ENCODE data around the gene ST6GAL1. TPM values are rescaled to one million over a fixed set of nuclear protein-coding genes. Genes with fewer than 3 reads are reported as not detected.
"Not testable (repeated sequence)": the region's sequence is repeated elsewhere in the genome, so short reads cannot be mapped to it uniquely, and the experiment has no call there.

The ST6GAL1 gene
- total RNA-seq, 4 donors from 2014 or later: 18.0 to 32.2 (median 20.9) TPM

- Histone ChIP-seq H3K27me3 (peaks cover 4% of the 10 kb centered on the region), H3K4me3 (no peak overlapping the region), H3K4me1 (no peaks in the 10 kb centered on the region), H3K36me3 (no peaks in the 10 kb centered on the region), H3K9me3 (no peaks in the 10 kb centered on the region), H3K27ac (no peak overlapping the region)
- TF ChIP-seq EP300 (IDR thresholded peaks at IDR 0.05): no peak
- ATAC-seq: no peak
- 80 to 95% methylated on average over 1 to 3 of the region's 3 CpGs for WGBS, 2 donors (ENCODE audit: low coverage in 1 of 2)
Observed at GRCh38 chr3:186988806-186989205, 58.5 kb downstream of the ST6GAL1 start.

DNA sequence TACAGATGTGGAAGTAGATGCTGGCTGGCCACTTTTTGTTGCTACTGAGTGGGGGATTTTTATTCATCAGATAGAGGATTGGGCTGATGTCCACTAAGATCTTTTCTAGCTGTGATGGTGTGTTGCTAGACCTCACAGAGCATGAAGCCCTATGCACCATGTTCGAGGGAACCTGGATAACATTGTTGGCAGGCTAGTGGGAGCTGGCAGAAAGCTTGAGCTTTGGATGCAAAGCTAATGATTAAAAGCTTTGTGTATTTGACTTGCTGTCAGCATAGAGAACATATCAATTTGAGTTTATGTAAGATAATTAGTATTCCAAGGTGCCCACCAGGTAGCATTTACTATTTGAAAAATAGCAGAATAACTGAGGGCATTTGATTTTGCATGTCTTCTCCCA, 59.1 kb downstream of the ST6GAL1 start:
- TF ChIP-seq EP300 (IDR thresholded peaks at IDR 0.05): no peak
- no peak for TF ChIP-seq POLR2A (IDR thresholded peaks at IDR 0.05)
- TF ChIP-seq, protein P1, sequence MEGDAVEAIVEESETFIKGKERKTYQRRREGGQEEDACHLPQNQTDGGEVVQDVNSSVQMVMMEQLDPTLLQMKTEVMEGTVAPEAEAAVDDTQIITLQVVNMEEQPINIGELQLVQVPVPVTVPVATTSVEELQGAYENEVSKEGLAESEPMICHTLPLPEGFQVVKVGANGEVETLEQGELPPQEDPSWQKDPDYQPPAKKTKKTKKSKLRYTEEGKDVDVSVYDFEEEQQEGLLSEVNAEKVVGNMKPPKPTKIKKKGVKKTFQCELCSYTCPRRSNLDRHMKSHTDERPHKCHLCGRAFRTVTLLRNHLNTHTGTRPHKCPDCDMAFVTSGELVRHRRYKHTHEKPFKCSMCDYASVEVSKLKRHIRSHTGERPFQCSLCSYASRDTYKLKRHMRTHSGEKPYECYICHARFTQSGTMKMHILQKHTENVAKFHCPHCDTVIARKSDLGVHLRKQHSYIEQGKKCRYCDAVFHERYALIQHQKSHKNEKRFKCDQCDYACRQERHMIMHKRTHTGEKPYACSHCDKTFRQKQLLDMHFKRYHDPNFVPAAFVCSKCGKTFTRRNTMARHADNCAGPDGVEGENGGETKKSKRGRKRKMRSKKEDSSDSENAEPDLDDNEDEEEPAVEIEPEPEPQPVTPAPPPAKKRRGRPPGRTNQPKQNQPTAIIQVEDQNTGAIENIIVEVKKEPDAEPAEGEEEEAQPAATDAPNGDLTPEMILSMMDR (IDR thresholded peaks at IDR 0.05): no peak
- no peak for TF ChIP-seq POLR2AphosphoS5 (IDR thresholded peaks at IDR 0.05)
- Histone ChIP-seq H3K36me3 (no peaks in the 10 kb centered on the region), H3K4me1 (no peaks in the 10 kb centered on the region), H3K27me3 (peaks cover 4% of the 10 kb centered on the region), H3K9me3 (no peaks in the 10 kb centered on the region), H3K4me3 (no peak overlapping the region), H3K27ac (no peak overlapping the region)
- WGBS, 2 donors (ENCODE audit: low coverage in 1 of 2): 60% methylated on average over 1 of the region's 1 CpG; no CpG with 5 or more reads in 1 of the 2 donors
- no peak for ATAC-seq

DNA sequence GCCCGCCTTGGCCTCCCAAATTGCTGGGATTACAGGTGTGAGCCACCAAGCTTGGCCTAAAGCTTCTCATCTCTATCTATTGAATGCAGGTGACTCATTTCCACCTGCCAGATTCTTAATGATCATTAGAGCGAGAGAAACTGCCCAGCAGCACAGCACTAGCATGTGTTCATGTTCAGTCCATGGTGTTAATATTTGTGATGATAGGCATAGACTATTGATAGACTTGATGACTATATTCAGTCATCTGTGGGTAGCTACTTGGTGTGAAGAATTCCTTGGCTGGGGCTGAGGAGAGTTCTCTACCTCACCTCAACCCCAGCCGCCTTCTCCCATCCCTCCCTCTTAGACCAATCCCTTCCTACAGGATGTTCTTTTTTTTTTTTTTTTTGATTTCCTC, 60.0 kb downstream of the ST6GAL1 start:
- WGBS, 2 donors (ENCODE audit: low coverage in 1 of 2): 94% methylated on average over 2 of the region's 3 CpGs; no CpG with 5 or more reads in 1 of the 2 donors
- Histone ChIP-seq H3K4me1 (no peaks in the 10 kb centered on the region), H3K27ac (no peak overlapping the region), H3K9me3 (no peaks in the 10 kb centered on the region), H3K36me3 (no peaks in the 10 kb centered on the region), H3K4me3 (no peak overlapping the region), H3K27me3 (peaks cover 4% of the 10 kb centered on the region)
- TF ChIP-seq, protein P1 (IDR thresholded peaks at IDR 0.05): no peak
- no peak for TF ChIP-seq POLR2AphosphoS5 (IDR thresholded peaks at IDR 0.05)
- no peak for TF ChIP-seq EP300 (IDR thresholded peaks at IDR 0.05)
- TF ChIP-seq POLR2A (IDR thresholded peaks at IDR 0.05): no peak
- ATAC-seq: no peak

GRCh38 chr3:186990878-186991308, 60.6 kb downstream of the ST6GAL1 start:
- H3K4me3 ChIP-seq: no peak overlapping the region
- H3K27ac ChIP-seq: no peak overlapping the region
- H3K4me1 ChIP-seq: no peaks in the 10 kb centered on the region
- H3K27me3 ChIP-seq: peaks cover 4% of the 10 kb centered on the region
- H3K36me3 ChIP-seq: no peaks in the 10 kb centered on the region
- no peak for TF ChIP-seq POLR2A (IDR thresholded peaks at IDR 0.05)
- TF ChIP-seq, protein P1 (IDR thresholded peaks at IDR 0.05): no peak
- TF ChIP-seq POLR2AphosphoS5 (IDR thresholded peaks at IDR 0.05): no peak
- TF ChIP-seq EP300 (IDR thresholded peaks at IDR 0.05): no peak
- WGBS, 2 donors (ENCODE audit: low coverage in 1 of 2): 91 to 98% methylated on average over 4 of the region's 5 CpGs
- ATAC-seq: no peak
- no peaks in the 10 kb centered on the region for H3K9me3 ChIP-seq

- H3K4me3 ChIP-seq: no peak overlapping the region
- no peaks in the 10 kb centered on the region for H3K36me3 ChIP-seq
- H3K27me3 ChIP-seq: no peaks in the 10 kb centered on the region
- no peak overlapping the region for H3K27ac ChIP-seq
- ATAC-seq: no peak
- TF ChIP-seq, protein P1 (IDR thresholded peaks at IDR 0.05): no peak
- TF ChIP-seq POLR2AphosphoS5 (IDR thresholded peaks at IDR 0.05) (no peak), EP300 (IDR thresholded peaks at IDR 0.05) (no peak), POLR2A (IDR thresholded peaks at IDR 0.05) (no peak)
- 100% methylated on average over 4 of the region's 4 CpGs; no CpG with 5 or more reads in 1 of the 2 donors for WGBS, 2 donors (ENCODE audit: low coverage in 1 of 2)
- no peaks in the 10 kb centered on the region for H3K4me1 ChIP-seq
- no peaks in the 10 kb centered on the region for H3K9me3 ChIP-seq
Observed at GRCh38 chr3:186991470-186991869, 61.1 kb downstream of the ST6GAL1 start.

- WGBS, 2 donors (ENCODE audit: low coverage in 1 of 2): no CpG with 5 or more reads among the region's 1 CpG
- H3K4me3 ChIP-seq, ATAC-seq, H3K27ac ChIP-seq, H3K4me1 ChIP-seq, H3K36me3 ChIP-seq, H3K27me3 ChIP-seq, H3K9me3 ChIP-seq: not testable (repeated sequence)
Observed at GRCh38 chr3:186992096-186992495, 61.8 kb downstream of the ST6GAL1 start.

Data from gastroesophageal sphincter (tissue), 4 donors.